ENCODE data around the gene CHD1.

GRCh38 chr5:98904780-98905179 is 24.0 kb downstream of the CHD1 start:
- TF ChIP-seq CTCF (conservative IDR thresholded peaks at IDR 0.05 in 1 of 2, IDR thresholded peaks at IDR 0.05 in 1 of 2; ENCODE audit: extremely low read depth in 1 of 2, insufficient read depth in 1 of 2, low read depth in 1 of 2, low read length in 2 of 2) (no peak), EZH2 (IDR thresholded peaks at IDR 0.05; ENCODE audit: borderline replicate concordance, low read length) (no peak)
